CD8-positive, alpha-beta memory T cell (primary cell): ENCODE results near the gene MYO1A. TPM values are rescaled to one million over a fixed set of nuclear protein-coding genes. Genes with fewer than 3 reads are reported as not detected.

Source experiments
- CTCF ChIA-PET: fragments of 350-600 bp; sonication (Branson Sonifier 250); formaldehyde crosslinking; loops from one replicate; lab custom pipeline; 2021; ENCODE audit warnings: antibody characterized with exemption; lab: Charles Lee
- POLR2A ChIA-PET: fragments of 350-600 bp; sonication (Branson Sonifier 250); formaldehyde crosslinking; loops from one replicate; lab custom pipeline; 2021; ENCODE audit warnings: antibody characterized with exemption; lab: Charles Lee
- DNase-seq, 5 donors: peaks; one replicate each; pipeline versions ENCODE4 v3.0.0 to v3.0.0-alpha.2; 2020 to 2022; ENCODE audit warnings: mixed read lengths in 1 of 5
- H3K27ac ChIP-seq: one replicate; pipeline ENCODE4 v1.7.0; 2013; ENCODE audit warnings: low read depth, mild to moderate bottlenecking, low read length, moderate library complexity
- H3K27me3 ChIP-seq: 2 replicates; pipeline ENCODE4 v1.7.0; 2013; ENCODE audit warnings: low read length, mild to moderate bottlenecking; ENCODE audit not compliant: insufficient read depth, poor library complexity, severe bottlenecking
- H3K36me3 ChIP-seq: 2 replicates; pipeline ENCODE4 v1.7.0; 2013; ENCODE audit warnings: mild to moderate bottlenecking, low read length, moderate library complexity; ENCODE audit not compliant: insufficient read depth
- H3K4me1 ChIP-seq: 2 replicates; pipeline ENCODE4 v1.7.0; 2013; ENCODE audit warnings: mild to moderate bottlenecking, low read length, moderate library complexity; ENCODE audit not compliant: insufficient read depth
- H3K4me3 ChIP-seq: 2 replicates; pipeline ENCODE4 v1.7.0; 2013; ENCODE audit warnings: mild to moderate bottlenecking, low read length
- H3K9me3 ChIP-seq: 2 replicates; pipeline ENCODE4 v1.7.0; 2013; ENCODE audit warnings: mild to moderate bottlenecking, low read length
- H3K27ac Mint-ChIP-seq, 8 donors: one replicate each; pipeline ENCODE4 v1.8.0; 2020 to 2021; ENCODE audit warnings: mixed read lengths in 8 of 8, mild to moderate bottlenecking in 6 of 8, inconsistent platforms in 3 of 8, moderate library complexity in 3 of 8
- H3K27me3 Mint-ChIP-seq, 2 donors: one replicate each; pipeline ENCODE4 v1.8.0; 2020 to 2021; ENCODE audit warnings: mixed read lengths in 2 of 2, mild to moderate bottlenecking in 1 of 2, moderate library complexity in 1 of 2
- H3K36me3 Mint-ChIP-seq, 3 donors: one replicate each; pipeline ENCODE4 v1.8.0; 2020 to 2021; ENCODE audit warnings: mixed read lengths in 3 of 3, inconsistent platforms in 1 of 3, mild to moderate bottlenecking in 1 of 3
- H3K4me1 Mint-ChIP-seq, 3 donors: one replicate each; pipeline ENCODE4 v1.8.0; 2020 to 2021; ENCODE audit warnings: mixed read lengths in 3 of 3, inconsistent platforms in 1 of 3, mild to moderate bottlenecking in 1 of 3
- H3K4me3 Mint-ChIP-seq, 7 donors: one replicate each; pipeline ENCODE4 v1.8.0; 2020 to 2021; ENCODE audit warnings: mixed read lengths in 7 of 7, mild to moderate bottlenecking in 6 of 7, moderate library complexity in 4 of 7, inconsistent platforms in 2 of 7
- H3K9me3 Mint-ChIP-seq, 5 donors: one replicate each; pipeline ENCODE4 v1.8.0; 2020 to 2022; ENCODE audit warnings: mixed read lengths in 5 of 5, mild to moderate bottlenecking in 3 of 5, moderate library complexity in 2 of 5, inconsistent platforms in 1 of 5
- polyA plus RNA-seq: library from polyadenylated mRNA; unstranded; fragments of 300-500 nt; fragmentation: Illumina TruSeq; gene quantifications from one replicate; pipeline ENCODE4 v1.2.3, GENCODE V29; 2021
- total RNA-seq, 2 experiments: library from RNA; stranded (reverse); gene quantifications; one replicate each; pipeline ENCODE4 v1.2.3, GENCODE V29; 2021

The MYO1A gene
- total RNA-seq (under 1 TPM; 0.51 to 0.70 TPM), polyA plus RNA-seq (0.40 TPM)

GRCh38 chr12:57049890-57050289 is at the start of gene MYO1A:
Gene MYO1A (minus strand): TSS chr12:57050129. CDS start chr12:57048323, 1,806 bp downstream.
- Histone ChIP-seq H3K27me3 (no peaks in the 10 kb centered on the region), H3K9me3 (no peaks in the 10 kb centered on the region), H3K36me3 (no peaks in the 10 kb centered on the region), H3K4me3 (no peak within 1 kb of the TSS), H3K4me1 (peaks cover 20% of the 10 kb centered on the region), H3K27ac (no peak within 1 kb of the TSS)
- POLR2A ChIA-PET, result no interaction called here
- no peaks in the 10 kb centered on the region for H3K9me3 Mint-ChIP-seq
- no peak within 1 kb of the TSS for H3K4me3 Mint-ChIP-seq
- DNase-seq, result no peak
- H3K4me1 Mint-ChIP-seq, result peaks cover 24 to 29% (median 28%) of the 10 kb centered on the region in 3 donors
- CTCF ChIA-PET, result interaction anchor here (1.0 to 1.3 kb wide), 2 partner anchors 22 to 68 kb away, joined by 3 read pairs; no protein-coding TSS in a partner anchor
- peaks cover 3 to 5% of the 10 kb centered on the region in 2 donors for H3K27me3 Mint-ChIP-seq
- H3K36me3 Mint-ChIP-seq, result peaks cover 0 to 4% (median 0%) of the 10 kb centered on the region in 3 donors
- H3K27ac Mint-ChIP-seq, result peak within 1 kb of the TSS in 4 of 8 donors; percentile 11 to 65 (median 50)

GRCh38 chr12:57099047-57099714 is 49.3 kb upstream of the MYO1A start:
- H3K36me3 Mint-ChIP-seq, result peaks cover 0 to 81% (median 2%) of the 10 kb centered on the region in 3 donors
- no peaks in the 10 kb centered on the region for H3K9me3 Mint-ChIP-seq
- H3K27me3 ChIP-seq, result no peaks in the 10 kb centered on the region
- POLR2A ChIA-PET, result interaction anchor here (0.9 to 2.8 kb wide), 2 partner anchors 12 to 25 kb away, joined by 3 to 13 read pairs; partner anchors contain the start of gene STAT6
- H3K9me3 ChIP-seq, result no peaks in the 10 kb centered on the region
- DNase-seq, result no peak
- CTCF ChIA-PET, result interaction anchor here (1.3 to 14.7 kb wide), 5 partner anchors 8 to 30 kb away, joined by 3 to 195 read pairs (median 4); partner anchors contain the start of genes NEMP1 and STAT6
- no peak overlapping the region for H3K4me3 ChIP-seq
- H3K27ac Mint-ChIP-seq, result peak overlapping the region; percentile 35 to 93 (median 74)
- H3K4me1 Mint-ChIP-seq, result peaks cover 13 to 36% (median 15%) of the 10 kb centered on the region in 3 donors
- peaks cover 14% of the 10 kb centered on the region for H3K4me1 ChIP-seq
- no peak overlapping the region for H3K4me3 Mint-ChIP-seq
- H3K36me3 ChIP-seq, result peaks cover 48% of the 10 kb centered on the region
- no peaks in the 10 kb centered on the region for H3K27me3 Mint-ChIP-seq
- H3K27ac ChIP-seq, result no peak overlapping the region

GRCh38 chr12:57098546-57098945 is 48.6 kb upstream of the MYO1A start:
- no peak overlapping the region for H3K4me3 ChIP-seq
- CTCF ChIA-PET, result interaction anchor here (1.3 to 14.7 kb wide), 5 partner anchors 9 to 29 kb away, joined by 3 to 195 read pairs (median 4); partner anchors contain the start of genes NEMP1 and STAT6
- peaks cover 41% of the 10 kb centered on the region for H3K36me3 ChIP-seq
- peaks cover 21% of the 10 kb centered on the region for H3K4me1 ChIP-seq
- H3K4me1 Mint-ChIP-seq, result peaks cover 17 to 35% (median 18%) of the 10 kb centered on the region in 3 donors
- peak overlapping the region in 6 of 8 donors; percentile 26 to 93 (median 36) for H3K27ac Mint-ChIP-seq
- H3K27me3 ChIP-seq, result no peaks in the 10 kb centered on the region
- H3K27me3 Mint-ChIP-seq, result no peaks in the 10 kb centered on the region
- no peaks in the 10 kb centered on the region for H3K9me3 Mint-ChIP-seq
- peaks cover 0 to 78% (median 2%) of the 10 kb centered on the region in 3 donors for H3K36me3 Mint-ChIP-seq
- POLR2A ChIA-PET, result interaction anchor here (0.9 to 2.8 kb wide), 3 partner anchors 10 to 25 kb away, joined by 3 to 13 read pairs (median 4); partner anchors contain the start of gene STAT6
- no peak overlapping the region for H3K27ac ChIP-seq
- DNase-seq, result no peak
- H3K4me3 Mint-ChIP-seq, result no peak overlapping the region
- H3K9me3 ChIP-seq, result no peaks in the 10 kb centered on the region

- ChIA-PET CTCF (interaction anchor here (1.3 to 14.7 kb wide), 3 partner anchors 10 to 28 kb away, joined by 3 to 195 read pairs (median 4); partner anchors contain the start of gene STAT6), POLR2A (interaction anchor here (0.9 to 2.8 kb wide), 4 partner anchors 11 to 21 kb away, joined by 3 to 13 read pairs (median 4); partner anchors contain the start of gene STAT6)
- no peak overlapping the region for H3K4me3 Mint-ChIP-seq
- H3K4me1 Mint-ChIP-seq, result peaks cover 22 to 46% (median 24%) of the 10 kb centered on the region in 3 donors
- no peaks in the 10 kb centered on the region for H3K9me3 Mint-ChIP-seq
- Histone ChIP-seq H3K36me3 (peaks cover 45% of the 10 kb centered on the region), H3K27me3 (no peaks in the 10 kb centered on the region), H3K9me3 (no peaks in the 10 kb centered on the region), H3K4me1 (peaks cover 27% of the 10 kb centered on the region), H3K4me3 (no peak overlapping the region), H3K27ac (peak overlapping the region; percentile 24)
- H3K36me3 Mint-ChIP-seq, result peaks cover 0 to 84% (median 2%) of the 10 kb centered on the region in 3 donors
- DNase-seq, result no peak
- H3K27me3 Mint-ChIP-seq, result no peaks in the 10 kb centered on the region
- H3K27ac Mint-ChIP-seq, result peak overlapping the region in 1 of 8 donors; percentile 71
Measured at GRCh38 chr12:57097554-57097835, 47.6 kb upstream of the MYO1A start.

- DNase-seq, result no peak
- H3K4me1 ChIP-seq, result peaks cover 24% of the 10 kb centered on the region
- Mint-ChIP-seq H3K27ac (peak overlapping the region in 4 of 8 donors; percentile 51 to 83 (median 68)), H3K36me3 (peaks cover 0 to 84% (median 2%) of the 10 kb centered on the region in 3 donors), H3K4me3 (no peak overlapping the region), H3K27me3 (no peaks in the 10 kb centered on the region), H3K4me1 (peaks cover 20 to 47% (median 21%) of the 10 kb centered on the region in 3 donors), H3K9me3 (no peaks in the 10 kb centered on the region)
- no peaks in the 10 kb centered on the region for H3K27me3 ChIP-seq
- POLR2A ChIA-PET, result interaction anchor here (0.9 to 10.9 kb wide), 5 partner anchors 10 to 20 kb away, joined by 3 to 131 read pairs (median 6); partner anchors contain the start of gene STAT6
- peaks cover 50% of the 10 kb centered on the region for H3K36me3 ChIP-seq
- no peaks in the 10 kb centered on the region for H3K9me3 ChIP-seq
- H3K27ac ChIP-seq, result peak overlapping the region; percentile 24
- CTCF ChIA-PET, result interaction anchor here (1.4 to 14.7 kb wide), 2 partner anchors 10 to 28 kb away, joined by 4 to 195 read pairs; partner anchors contain the start of gene STAT6
- no peak overlapping the region for H3K4me3 ChIP-seq
Measured at GRCh38 chr12:57096748-57097553, 47.0 kb upstream of the MYO1A start.

DNA sequence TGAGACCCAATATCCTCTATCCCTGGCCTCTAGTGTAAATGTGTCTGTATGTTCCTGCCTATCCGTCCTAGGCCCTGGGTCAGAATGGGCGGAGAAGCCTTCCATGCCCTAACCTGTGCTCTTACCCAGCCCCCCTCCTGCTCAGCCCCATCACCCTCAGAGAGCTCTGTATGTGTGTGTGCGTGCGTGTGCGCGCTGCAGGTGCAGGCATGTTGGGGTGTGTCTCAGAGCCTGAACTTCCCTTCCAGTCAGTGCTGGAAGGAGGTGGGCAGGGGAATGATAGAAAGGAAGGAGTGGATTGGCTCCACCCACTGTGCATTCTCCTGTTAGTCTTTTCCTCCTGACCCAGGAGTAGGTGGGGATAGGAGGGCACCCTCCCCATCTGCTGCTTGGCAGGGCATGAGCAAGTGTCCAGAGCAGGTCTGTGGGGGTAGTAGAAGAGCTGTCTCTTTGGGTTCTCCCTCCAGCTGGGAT is 46.2 kb upstream of the MYO1A start:
- Histone ChIP-seq H3K27ac (no peak overlapping the region), H3K9me3 (no peaks in the 10 kb centered on the region), H3K4me3 (no peak overlapping the region), H3K4me1 (peaks cover 25% of the 10 kb centered on the region), H3K36me3 (peaks cover 57% of the 10 kb centered on the region), H3K27me3 (no peaks in the 10 kb centered on the region)
- no peaks in the 10 kb centered on the region for H3K27me3 Mint-ChIP-seq
- H3K4me1 Mint-ChIP-seq, result peaks cover 18 to 53% (median 23%) of the 10 kb centered on the region in 3 donors
- H3K9me3 Mint-ChIP-seq, result no peaks in the 10 kb centered on the region
- no peak for DNase-seq
- H3K36me3 Mint-ChIP-seq, result peaks cover 0 to 88% (median 2%) of the 10 kb centered on the region in 3 donors
- POLR2A ChIA-PET, result interaction anchor here (0.5 to 10.9 kb wide), 3 partner anchors 9 to 19 kb away, joined by 5 to 131 read pairs (median 6); partner anchors contain the start of gene STAT6
- H3K27ac Mint-ChIP-seq, result peak overlapping the region in 6 of 8 donors; percentile 32 to 71 (median 60)
- no peak overlapping the region for H3K4me3 Mint-ChIP-seq
- CTCF ChIA-PET, result interaction anchor here (0.9 to 14.7 kb wide), 3 partner anchors 11 to 33 kb away, joined by 3 to 195 read pairs (median 3); partner anchors contain the start of gene STAT6

- H3K27ac Mint-ChIP-seq, result peak overlapping the region in 5 of 8 donors; percentile 48 to 95 (median 57)
- H3K27ac ChIP-seq, result no peak overlapping the region
- no peak for DNase-seq
- no peaks in the 10 kb centered on the region for H3K27me3 ChIP-seq
- no peaks in the 10 kb centered on the region for H3K9me3 Mint-ChIP-seq
- peaks cover 59% of the 10 kb centered on the region for H3K36me3 ChIP-seq
- H3K4me3 Mint-ChIP-seq, result peak overlapping the region in 1 of 7 donors; percentile 17
- H3K4me1 Mint-ChIP-seq, result peaks cover 22 to 60% (median 28%) of the 10 kb centered on the region in 3 donors
- H3K4me1 ChIP-seq, result peaks cover 32% of the 10 kb centered on the region
- peaks cover 0 to 92% (median 2%) of the 10 kb centered on the region in 3 donors for H3K36me3 Mint-ChIP-seq
- H3K9me3 ChIP-seq, result no peaks in the 10 kb centered on the region
- H3K27me3 Mint-ChIP-seq, result no peaks in the 10 kb centered on the region
- CTCF ChIA-PET, result interaction anchor here (0.9 to 14.7 kb wide), 3 partner anchors 12 to 33 kb away, joined by 3 to 195 read pairs (median 3); partner anchors contain the start of gene STAT6
- POLR2A ChIA-PET, result interaction anchor here (1.6 to 10.9 kb wide), 2 partner anchors 8 to 15 kb away, joined by 6 to 131 read pairs; partner anchors contain the start of gene STAT6
- H3K4me3 ChIP-seq, result no peak overlapping the region
Measured at GRCh38 chr12:57095440-57095839, 45.5 kb upstream of the MYO1A start.
